A549 (cell line): ENCODE results near the gene ADAMTS12.

Experiments used
- CTCF ChIP-seq: fragments of >200 bp; sonication (Bioruptor Twin); formaldehyde crosslinking; IDR thresholded peaks from 3 replicates; pipeline ENCODE4 v1.5.1; 2016
- SREBF2 ChIP-seq: fragments of 450-650 bp; IDR thresholded peaks from 2 replicates; pipeline ENCODE4 v1.6.1; 2014; ENCODE audit warnings: mild to moderate bottlenecking, moderate library complexity

DNA sequence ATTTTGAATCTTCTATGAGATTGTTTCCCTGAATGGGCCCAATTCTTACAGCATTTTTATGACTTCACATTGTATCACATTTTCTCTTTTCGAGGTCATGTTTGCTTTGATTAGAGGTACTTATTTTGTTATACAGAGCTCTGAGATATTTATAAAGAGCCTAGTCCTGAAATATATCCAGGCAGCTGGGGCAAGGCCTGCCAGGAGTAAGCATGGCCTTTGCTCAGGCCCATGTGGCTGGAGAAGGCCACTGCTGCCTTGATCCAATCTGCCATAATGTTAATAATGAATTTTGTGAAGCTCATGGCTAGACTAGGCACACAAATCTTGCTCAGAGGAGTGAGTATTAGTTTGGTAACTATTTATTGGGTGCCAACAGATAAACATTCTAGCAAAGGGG lies 355.0 kb downstream of the ADAMTS12 start:
- TF ChIP-seq SREBF2 = no peak
- no peak for TF ChIP-seq CTCF
